Neural progenitor cell (in vitro differentiated cells): ENCODE data around the gene CRACDL. TPM values are rescaled to one million over a fixed set of nuclear protein-coding genes. Genes with fewer than 3 reads are reported as not detected.

Experiments used
- DNase-seq: peaks from one replicate; pipeline ENCODE4 v3.0.0-alpha.2; 2016; ENCODE audit warnings: low spot score
- H2AFZ ChIP-seq: fragments of 200-600 bp; sonication (generic); replicated peaks from 2 replicates; pipeline ENCODE4 v1.6.1; 2016; ENCODE audit warnings: antibody characterized with exemption
- H3F3A ChIP-seq: fragments of 200-600 bp; sonication (generic); 2 replicates; pipeline ENCODE4 v1.6.1; 2016; ENCODE audit warnings: antibody characterized with exemption, low read depth
- H3K27ac ChIP-seq: fragments of 200-600 bp; sonication (generic); 2 replicates; pipeline ENCODE4 v1.5.1; 2016; ENCODE audit warnings: mild to moderate bottlenecking
- H3K27me3 ChIP-seq: fragments of 200-600 bp; sonication (generic); 2 replicates; pipeline ENCODE4 v1.6.1; 2016; ENCODE audit warnings: mild to moderate bottlenecking, moderate library complexity
- H3K36me3 ChIP-seq: fragments of 200-600 bp; sonication (generic); 2 replicates; pipeline ENCODE4 v1.5.1; 2016
- H3K4me1 ChIP-seq: fragments of 200-600 bp; sonication (generic); 2 replicates; pipeline ENCODE4 v1.6.1; 2016; ENCODE audit warnings: mixed run types
- H3K4me2 ChIP-seq: fragments of 200-600 bp; sonication (generic); 2 replicates; pipeline ENCODE4 v1.6.1; 2016
- H3K4me3 ChIP-seq: fragments of 200-600 bp; sonication (generic); 2 replicates; pipeline ENCODE4 v1.5.1; 2016
- H3K79me2 ChIP-seq: fragments of 200-600 bp; sonication (generic); 2 replicates; pipeline ENCODE4 v1.6.1; 2016; ENCODE audit warnings: low read depth
- H3K9ac ChIP-seq: fragments of 200-600 bp; sonication (generic); 2 replicates; pipeline ENCODE4 v1.6.1; 2016
- H3K9me3 ChIP-seq: fragments of 200-600 bp; sonication (generic); 2 replicates; pipeline ENCODE4 v1.5.1; 2016; ENCODE audit warnings: low read depth
- H4K20me1 ChIP-seq: fragments of 200-600 bp; sonication (generic); 2 replicates; pipeline ENCODE4 v1.6.1; 2016; ENCODE audit warnings: low read depth
- H3K27ac Mint-ChIP-seq: 3 replicates; pipeline ENCODE4 v1.8.0; 2021; ENCODE audit warnings: mixed read lengths
- H3K27me3 Mint-ChIP-seq: 2 replicates; pipeline ENCODE4 v1.8.0; 2022; ENCODE audit warnings: low read depth, mild to moderate bottlenecking, inconsistent platforms, moderate library complexity, mixed read lengths; ENCODE audit not compliant: insufficient read depth
- H3K36me3 Mint-ChIP-seq: 3 replicates; pipeline ENCODE4 v1.8.0; 2021; ENCODE audit warnings: mixed read lengths
- H3K4me1 Mint-ChIP-seq: 3 replicates; pipeline ENCODE4 v1.8.0; 2021; ENCODE audit warnings: mixed read lengths
- H3K4me3 Mint-ChIP-seq: 3 replicates; pipeline ENCODE4 v1.8.0; 2021; ENCODE audit warnings: mild to moderate bottlenecking, moderate library complexity, mixed read lengths
- H3K9me3 Mint-ChIP-seq: 3 replicates; pipeline ENCODE4 v1.8.0; 2020; ENCODE audit warnings: mixed read lengths
- EZH2 ChIP-seq: fragments of 200-600 bp; sonication (generic); IDR thresholded peaks from 2 replicates; pipeline ENCODE4 v1.6.1; 2017; ENCODE audit warnings: antibody characterized with exemption, mild to moderate bottlenecking, moderate library complexity
- EZH2phosphoT487 ChIP-seq: fragments of 200-600 bp; sonication (generic); IDR thresholded peaks from 2 replicates; pipeline ENCODE4 v1.6.1; 2017; ENCODE audit warnings: antibody characterized with exemption
- total RNA-seq: library from RNA; depleted of rRNA; stranded (reverse); fragments of >200 nt; gene quantifications from 2 replicates; pipeline ENCODE4 v1.2.3, GENCODE V29; 2015; ENCODE audit warnings: low replicate concordance
- TF ChIP-seq, protein P1 (sequence below): fragments of 200-600 bp; sonication (generic); IDR thresholded peaks from 2 replicates; pipeline ENCODE4 v1.5.1; 2017; ENCODE audit warnings: antibody characterized with exemption, mild to moderate bottlenecking

The CRACDL gene
- total RNA-seq, 1 donor from 2014 or later = 0.07 TPM

DNA sequence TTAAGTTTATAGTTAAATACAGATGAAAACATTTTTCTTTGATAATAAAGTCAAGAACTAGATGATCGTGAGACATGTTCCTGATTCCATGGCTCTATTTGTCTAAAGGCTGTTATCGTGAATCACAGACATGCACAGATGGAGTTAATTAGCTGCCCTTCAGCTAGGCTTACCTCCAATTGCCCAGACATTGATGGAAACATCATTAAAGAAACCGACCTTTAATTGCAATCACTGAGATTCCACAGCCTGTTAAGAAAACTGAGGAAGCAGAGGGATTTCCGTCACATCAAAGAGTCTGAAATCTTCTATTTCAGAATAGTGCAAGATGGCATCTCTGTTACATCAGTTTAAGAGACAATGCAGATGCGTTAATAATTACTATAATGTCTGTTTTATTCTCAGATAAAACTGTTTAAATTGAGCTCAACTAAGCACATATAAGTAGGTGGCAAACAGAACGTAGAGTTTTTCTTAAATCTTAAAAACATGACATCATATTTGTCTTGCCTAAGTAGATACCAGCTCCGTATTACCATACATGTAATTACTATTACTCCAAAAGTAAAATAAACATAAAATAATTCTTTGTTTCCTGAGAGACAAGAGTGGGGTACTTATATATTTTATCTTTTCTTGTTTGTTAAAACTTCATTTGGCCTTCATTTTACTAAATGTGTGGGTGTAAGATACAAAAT, 23.9 kb upstream of the CRACDL start:
- H3K4me3 ChIP-seq = no peak overlapping the region
- no peaks in the 10 kb centered on the region for H3F3A ChIP-seq
- H3K9me3 ChIP-seq = no peaks in the 10 kb centered on the region
- H3K4me1 Mint-ChIP-seq = no peaks in the 10 kb centered on the region
- H2AFZ ChIP-seq = no peak overlapping the region
- no peak for DNase-seq
- TF ChIP-seq, protein P1, sequence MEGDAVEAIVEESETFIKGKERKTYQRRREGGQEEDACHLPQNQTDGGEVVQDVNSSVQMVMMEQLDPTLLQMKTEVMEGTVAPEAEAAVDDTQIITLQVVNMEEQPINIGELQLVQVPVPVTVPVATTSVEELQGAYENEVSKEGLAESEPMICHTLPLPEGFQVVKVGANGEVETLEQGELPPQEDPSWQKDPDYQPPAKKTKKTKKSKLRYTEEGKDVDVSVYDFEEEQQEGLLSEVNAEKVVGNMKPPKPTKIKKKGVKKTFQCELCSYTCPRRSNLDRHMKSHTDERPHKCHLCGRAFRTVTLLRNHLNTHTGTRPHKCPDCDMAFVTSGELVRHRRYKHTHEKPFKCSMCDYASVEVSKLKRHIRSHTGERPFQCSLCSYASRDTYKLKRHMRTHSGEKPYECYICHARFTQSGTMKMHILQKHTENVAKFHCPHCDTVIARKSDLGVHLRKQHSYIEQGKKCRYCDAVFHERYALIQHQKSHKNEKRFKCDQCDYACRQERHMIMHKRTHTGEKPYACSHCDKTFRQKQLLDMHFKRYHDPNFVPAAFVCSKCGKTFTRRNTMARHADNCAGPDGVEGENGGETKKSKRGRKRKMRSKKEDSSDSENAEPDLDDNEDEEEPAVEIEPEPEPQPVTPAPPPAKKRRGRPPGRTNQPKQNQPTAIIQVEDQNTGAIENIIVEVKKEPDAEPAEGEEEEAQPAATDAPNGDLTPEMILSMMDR = no peak
- TF ChIP-seq EZH2 (no peak), EZH2phosphoT487 (no peak)
- H3K4me3 Mint-ChIP-seq = no peak overlapping the region
- no peak overlapping the region for H3K4me2 ChIP-seq
- no peaks in the 10 kb centered on the region for H4K20me1 ChIP-seq
- peaks cover 10% of the 10 kb centered on the region for H3K9me3 Mint-ChIP-seq
- H3K27me3 Mint-ChIP-seq = no peaks in the 10 kb centered on the region
- H3K27me3 ChIP-seq = peaks cover 11% of the 10 kb centered on the region
- H3K79me2 ChIP-seq = no peaks in the 10 kb centered on the region
- H3K36me3 ChIP-seq = no peaks in the 10 kb centered on the region
- no peaks in the 10 kb centered on the region for H3K4me1 ChIP-seq
- no peaks in the 10 kb centered on the region for H3K36me3 Mint-ChIP-seq
- no peak overlapping the region for H3K9ac ChIP-seq
- no peak overlapping the region for H3K27ac ChIP-seq
- no peak overlapping the region for H3K27ac Mint-ChIP-seq

DNA sequence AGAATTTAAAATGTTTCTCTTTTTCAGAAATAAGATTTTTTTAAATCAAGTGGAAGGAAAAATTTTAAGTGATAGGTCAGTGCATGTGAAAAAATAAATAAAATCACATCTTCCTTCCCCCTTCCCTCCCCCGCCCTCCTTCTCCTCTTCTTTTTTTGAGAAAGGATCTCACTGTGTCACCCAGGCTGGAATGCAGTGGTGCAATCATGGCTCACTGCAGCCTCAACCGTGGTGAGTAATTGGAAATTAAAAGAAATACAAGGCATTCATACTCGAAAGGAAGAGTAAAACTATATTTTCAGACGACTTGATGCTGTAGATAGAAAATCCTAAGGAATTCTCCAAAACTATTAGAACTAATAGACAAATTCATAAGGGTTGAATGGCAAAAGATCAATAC, 16.9 kb upstream of the CRACDL start:
- Histone ChIP-seq H3F3A (no peaks in the 10 kb centered on the region), H3K27ac (no peak overlapping the region), H3K4me3 (no peak overlapping the region), H3K36me3 (no peaks in the 10 kb centered on the region), H3K9ac (no peak overlapping the region), H3K4me1 (no peaks in the 10 kb centered on the region), H4K20me1 (no peaks in the 10 kb centered on the region), H3K9me3 (no peaks in the 10 kb centered on the region), H3K27me3 (peaks cover 18% of the 10 kb centered on the region), H3K79me2 (no peaks in the 10 kb centered on the region), H2AFZ (no peak overlapping the region), H3K4me2 (no peak overlapping the region)
- H3K4me3 Mint-ChIP-seq = no peak overlapping the region
- no peaks in the 10 kb centered on the region for H3K27me3 Mint-ChIP-seq
- H3K36me3 Mint-ChIP-seq = no peaks in the 10 kb centered on the region
- no peak overlapping the region for H3K27ac Mint-ChIP-seq
- no peaks in the 10 kb centered on the region for H3K9me3 Mint-ChIP-seq
- no peak for TF ChIP-seq EZH2
- TF ChIP-seq, protein P1 = no peak
- TF ChIP-seq EZH2phosphoT487 = no peak
- H3K4me1 Mint-ChIP-seq = no peaks in the 10 kb centered on the region
- no peak for DNase-seq

DNA sequence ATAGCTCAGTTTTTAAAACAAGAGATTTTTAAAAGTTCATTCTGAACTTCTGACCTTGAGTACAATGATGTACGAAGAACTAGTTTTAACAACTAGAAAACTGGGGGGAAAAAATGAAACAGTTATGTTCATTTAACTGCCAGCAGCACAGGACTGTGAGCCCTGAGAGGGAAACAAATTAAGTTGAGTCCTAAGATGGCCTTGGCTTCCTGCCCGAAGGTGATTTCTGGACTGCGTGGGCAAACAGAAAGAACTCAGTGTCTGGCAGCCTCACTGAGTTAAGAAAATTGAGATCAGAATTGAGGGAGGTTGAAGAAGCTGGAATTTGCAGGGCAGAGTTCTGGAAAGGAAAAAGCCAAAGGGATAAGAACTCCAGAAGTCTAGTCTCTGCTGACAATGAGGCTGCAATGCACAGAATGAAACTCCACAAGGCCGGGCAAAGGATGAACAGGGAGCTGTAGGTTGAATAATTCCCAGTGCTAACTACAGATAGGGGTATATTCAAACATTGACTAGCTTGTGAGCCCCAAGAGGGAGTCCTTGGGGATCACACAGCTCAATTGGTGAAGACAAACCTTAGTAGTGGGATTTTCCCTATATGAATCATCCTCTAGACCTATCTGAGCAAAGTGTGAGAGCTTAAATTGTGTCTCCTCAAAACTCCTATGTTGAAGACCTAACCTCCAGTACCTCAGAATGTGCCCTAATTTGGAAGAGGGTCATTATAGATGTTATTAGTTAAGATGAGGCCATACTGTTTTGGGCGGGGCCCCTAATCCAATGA, 13.1 kb upstream of the CRACDL start:
- TF ChIP-seq, protein P1 = no peak
- no peak for TF ChIP-seq EZH2phosphoT487
- no peak for TF ChIP-seq EZH2
- H3K4me2 ChIP-seq = no peak overlapping the region
- no peak overlapping the region for H2AFZ ChIP-seq
- H3K9ac ChIP-seq = no peak overlapping the region
- H3K27me3 Mint-ChIP-seq = peaks cover 2% of the 10 kb centered on the region
- H4K20me1 ChIP-seq = no peaks in the 10 kb centered on the region
- H3K4me3 ChIP-seq = no peak overlapping the region
- H3K27ac ChIP-seq = no peak overlapping the region
- H3K4me1 ChIP-seq = no peaks in the 10 kb centered on the region
- no peaks in the 10 kb centered on the region for H3K27me3 ChIP-seq
- H3K9me3 Mint-ChIP-seq = no peaks in the 10 kb centered on the region
- DNase-seq = no peak
- no peaks in the 10 kb centered on the region for H3K79me2 ChIP-seq
- no peak overlapping the region for H3K4me3 Mint-ChIP-seq
- H3F3A ChIP-seq = no peaks in the 10 kb centered on the region
- H3K36me3 ChIP-seq = no peaks in the 10 kb centered on the region
- no peaks in the 10 kb centered on the region for H3K9me3 ChIP-seq
- H3K4me1 Mint-ChIP-seq = no peaks in the 10 kb centered on the region
- no peak overlapping the region for H3K27ac Mint-ChIP-seq
- no peaks in the 10 kb centered on the region for H3K36me3 Mint-ChIP-seq
